Skin epidermis (tissue), 12 donors: ENCODE measurements around the gene GPR89B.
A peak's percentile ranks its signal among the peaks of the same experiment; 100 is the strongest.
"Not testable (repeated sequence)": the region's sequence is repeated elsewhere in the genome, so short reads cannot be mapped to it uniquely, and the experiment has no call there.

ENCODE experiments used
- H3K27ac ChIP-seq, 21 experiments: fragments of 200-600 bp; sonication (generic) in 11 of 21; one replicate each; pipeline ENCODE4 v1.5.0; 2020; ENCODE audit warnings: mild to moderate bottlenecking in 3 of 21, inconsistent platforms in 2 of 21, moderate library complexity in 2 of 21
- H3K4me3 ChIP-seq, 7 experiments: fragments of 200-600 bp; sonication (generic) in 2 of 7; one replicate each; pipeline ENCODE4 v1.5.0; 2020; ENCODE audit warnings: inconsistent platforms in 2 of 7, mild to moderate bottlenecking in 2 of 7, moderate library complexity in 1 of 7

GPR89B gene

GRCh38 chr1:147928236-147929132 lies at the start of gene GPR89B:
GPR89B (plus strand) TSS chr1:147928420; CDS start chr1:147928537, 117 bp downstream.
- Histone ChIP-seq H3K4me3 (peak within 1 kb of the TSS; percentile 72 to 94 (median 86)), H3K27ac (peak within 1 kb of the TSS; percentile 13 to 87 (median 80))

DNA sequence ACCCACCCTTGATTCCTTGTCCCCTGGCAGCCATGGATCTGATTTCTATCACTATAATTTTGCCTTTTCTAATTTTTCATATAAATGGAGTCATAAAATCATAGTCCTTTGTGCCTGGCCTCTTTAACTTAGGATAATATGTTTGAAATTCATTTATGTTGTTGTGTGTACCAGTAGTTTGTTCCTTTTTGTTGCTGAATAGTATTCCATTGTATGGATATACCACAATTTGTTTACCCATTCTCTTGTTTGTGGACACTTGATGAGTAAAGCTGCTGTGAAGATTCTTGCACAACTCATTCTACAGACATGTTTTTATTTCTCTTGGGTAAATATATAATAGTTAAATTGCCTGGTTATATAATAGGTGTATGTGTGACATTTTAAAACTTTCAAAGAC lies 48.3 kb upstream of the GPR89B start:
- Histone ChIP-seq H3K4me3 (no peak overlapping the region), H3K27ac (no peak overlapping the region)

DNA sequence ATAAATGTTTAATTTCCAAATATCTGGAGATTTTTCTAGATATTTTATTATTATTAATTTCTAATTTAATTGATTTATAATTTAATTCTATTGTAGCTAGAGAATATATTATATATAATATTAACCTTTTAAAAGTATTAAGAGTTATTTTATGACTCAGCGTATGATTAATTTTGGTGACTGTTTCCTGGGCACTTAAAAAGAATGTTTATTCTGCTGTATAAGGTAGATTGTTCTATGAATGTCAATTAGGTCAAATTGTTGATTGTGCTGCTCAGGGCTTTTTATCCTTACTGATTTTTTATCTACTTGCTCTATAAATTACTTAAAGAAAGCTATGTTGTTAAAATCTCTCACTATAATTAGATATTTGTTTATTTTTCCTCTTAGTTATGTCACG lies 45.7 kb upstream of the GPR89B start:
- Histone ChIP-seq H3K4me3 (no peak overlapping the region), H3K27ac (no peak overlapping the region)

DNA sequence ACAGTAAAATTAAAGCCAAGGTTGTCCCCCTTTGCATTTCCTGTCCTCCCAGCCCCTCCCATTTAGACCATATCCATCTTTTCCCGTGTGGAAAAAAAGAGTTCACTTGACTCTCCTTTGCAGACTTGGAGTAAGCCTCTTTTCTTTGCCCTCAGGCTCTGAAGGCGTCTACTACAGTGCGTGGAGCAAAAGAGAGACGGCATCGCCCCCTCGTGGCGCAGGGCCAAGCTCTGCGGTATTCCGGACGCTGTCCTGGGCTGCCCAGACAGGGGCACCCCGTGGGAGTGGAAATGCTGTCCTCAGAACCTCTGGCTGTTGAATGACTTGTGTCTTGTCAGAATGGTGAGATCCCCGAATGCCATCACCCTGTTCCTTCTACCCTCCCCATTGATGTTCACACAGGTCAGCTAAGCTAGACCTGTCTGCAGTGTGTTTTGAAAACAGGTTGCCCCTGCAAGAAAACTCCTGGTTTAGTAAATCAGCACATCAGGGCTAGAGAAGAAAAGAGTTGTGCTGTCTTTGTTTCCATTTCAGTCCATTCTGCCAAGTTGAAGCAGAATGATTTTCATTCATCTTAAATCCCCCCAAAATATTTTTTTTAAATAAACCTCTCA lies 37.9 kb upstream of the GPR89B start:
- Histone ChIP-seq H3K27ac (no peak overlapping the region), H3K4me3 (no peak overlapping the region)

GRCh38 chr1:147891088-147891487 lies 37.1 kb upstream of the GPR89B start:
- Histone ChIP-seq H3K4me3 (no peak overlapping the region), H3K27ac (no peak overlapping the region)

DNA sequence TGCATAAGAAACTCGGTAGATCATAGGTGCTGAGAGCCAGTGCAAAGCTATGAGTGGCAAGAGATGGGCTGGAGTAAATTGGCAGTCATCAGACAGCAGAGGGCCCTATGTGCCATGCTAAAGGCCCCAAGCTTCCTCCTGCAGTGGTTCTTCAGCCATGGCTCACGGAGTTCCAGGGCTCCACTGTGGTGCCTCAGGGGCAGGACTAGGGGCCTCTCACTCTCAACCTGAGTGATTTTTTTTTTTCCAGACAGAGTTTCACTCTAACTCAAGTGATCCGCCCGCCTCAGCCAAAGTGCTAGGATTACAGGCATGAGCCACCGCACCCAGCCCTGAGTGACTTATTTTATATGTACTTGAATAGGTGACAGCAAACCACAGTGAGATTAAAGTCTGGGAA lies 36.0 kb upstream of the GPR89B start:
- Histone ChIP-seq H3K4me3 (no peak overlapping the region), H3K27ac (no peak overlapping the region)

- H3K27ac ChIP-seq: no peak overlapping the region
These were observed 35.4 kb upstream of the GPR89B start for GRCh38 chr1:147892731-147893214.

GRCh38 chr1:147895123-147895522 lies 33.1 kb upstream of the GPR89B start:
- no peak overlapping the region for H3K27ac ChIP-seq
- H3K4me3 ChIP-seq: no peak overlapping the region

More at GRCh38 chr1:147892731-147893214, 35.4 kb upstream of the GPR89B start:
- no peak overlapping the region for H3K4me3 ChIP-seq

DNA sequence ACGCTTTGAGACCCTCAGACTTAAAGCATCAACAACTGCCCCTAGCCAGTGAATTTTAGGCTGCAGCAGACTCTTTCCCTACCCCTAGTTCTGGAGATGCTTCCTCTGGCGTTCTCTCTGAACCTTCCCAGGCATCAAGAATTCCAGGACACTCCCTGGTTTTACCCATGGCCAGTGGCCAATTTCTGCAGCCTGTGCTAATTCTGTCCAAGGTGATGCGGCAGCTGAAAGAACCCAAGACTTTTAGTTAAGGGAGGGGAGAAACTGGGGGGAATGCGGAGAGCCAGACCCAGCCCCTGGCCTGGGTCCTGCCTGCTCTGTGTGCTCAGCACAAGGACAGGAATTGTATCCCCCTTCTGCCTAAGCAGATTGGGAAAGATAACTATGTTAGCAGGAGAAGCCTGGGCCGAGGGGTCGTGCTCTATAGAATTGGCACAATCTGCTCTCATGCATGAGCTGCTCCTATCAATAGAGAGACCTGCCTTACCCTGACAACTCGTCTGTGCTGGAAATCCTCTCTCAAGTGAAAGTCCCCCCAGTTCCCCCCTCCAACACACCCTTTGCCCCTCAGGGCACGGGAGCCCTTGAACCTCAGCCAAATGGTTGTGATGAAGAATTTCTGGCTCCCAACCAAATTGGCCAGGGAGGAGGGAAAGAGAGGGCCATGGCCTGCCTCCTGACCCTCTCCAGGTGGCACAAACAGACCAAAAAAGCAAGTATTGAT lies 31.0 kb upstream of the GPR89B start:
- Histone ChIP-seq H3K4me3 (no peak overlapping the region), H3K27ac (no peak overlapping the region)

GRCh38 chr1:147897789-147898188 lies 30.4 kb upstream of the GPR89B start:
- Histone ChIP-seq H3K27ac (no peak overlapping the region), H3K4me3 (no peak overlapping the region)

DNA sequence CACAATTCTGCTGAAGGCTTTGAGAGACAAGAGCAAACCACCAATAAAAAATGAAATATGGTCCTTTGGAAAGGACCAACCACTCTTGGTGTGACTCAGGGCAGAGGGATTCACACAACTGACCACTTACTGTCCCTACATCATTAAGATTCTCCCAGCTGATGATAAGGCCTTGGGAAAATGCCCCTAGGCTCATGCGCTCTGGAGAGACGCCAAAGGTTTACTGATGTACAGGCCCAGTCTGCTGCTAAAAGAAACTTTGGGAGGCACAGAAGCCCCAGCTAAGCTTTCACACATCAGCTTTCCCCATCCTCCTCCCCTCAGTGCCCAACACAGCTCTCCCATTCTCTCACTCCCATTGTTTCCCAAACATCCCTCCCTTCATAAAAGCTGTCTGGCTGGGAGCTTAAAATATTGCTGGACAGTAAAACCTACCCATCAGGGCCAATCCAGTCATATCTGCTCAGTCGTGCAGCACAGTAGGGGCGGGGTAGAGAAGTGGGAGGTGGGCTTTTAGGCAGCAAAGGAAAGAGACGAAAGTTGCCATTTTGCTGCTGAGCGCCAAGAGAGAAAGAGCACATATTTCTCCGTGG lies 25.9 kb upstream of the GPR89B start, which contains the start of gene GJA8:
TSS of gene GJA8 (plus strand) at position 543 of the 593 bp plus-strand sequence. CDS start 5,161 bp downstream, outside the sequence.
- H3K4me3 ChIP-seq: no peak within 1 kb of the TSS
- H3K27ac ChIP-seq: no peak within 1 kb of the TSS

DNA sequence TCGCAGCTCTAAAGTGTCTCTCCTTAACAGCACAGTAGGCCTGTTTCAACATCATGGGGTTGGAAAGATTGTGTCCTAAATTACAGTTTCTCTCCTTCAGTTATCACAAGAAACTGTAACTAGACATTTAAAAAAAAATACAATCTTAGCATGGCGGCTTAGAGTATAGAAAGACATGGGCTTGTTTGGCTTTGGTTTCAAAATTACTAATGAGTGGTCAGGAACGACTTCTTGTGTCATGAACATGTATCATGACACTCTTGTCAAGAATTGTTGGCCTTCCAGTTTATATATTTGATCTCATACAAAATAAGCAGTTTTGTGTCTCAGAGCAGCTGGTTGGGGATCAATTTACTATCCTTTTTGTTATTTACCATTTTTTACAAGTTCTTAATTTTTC lies 23.5 kb upstream of the GPR89B start:
- Histone ChIP-seq H3K4me3 (no peak overlapping the region), H3K27ac (no peak overlapping the region)

- H3K4me3 ChIP-seq: no peak overlapping the region
- no peak overlapping the region for H3K27ac ChIP-seq
These were observed 20.3 kb upstream of the GPR89B start for GRCh38 chr1:147907786-147908509.

DNA sequence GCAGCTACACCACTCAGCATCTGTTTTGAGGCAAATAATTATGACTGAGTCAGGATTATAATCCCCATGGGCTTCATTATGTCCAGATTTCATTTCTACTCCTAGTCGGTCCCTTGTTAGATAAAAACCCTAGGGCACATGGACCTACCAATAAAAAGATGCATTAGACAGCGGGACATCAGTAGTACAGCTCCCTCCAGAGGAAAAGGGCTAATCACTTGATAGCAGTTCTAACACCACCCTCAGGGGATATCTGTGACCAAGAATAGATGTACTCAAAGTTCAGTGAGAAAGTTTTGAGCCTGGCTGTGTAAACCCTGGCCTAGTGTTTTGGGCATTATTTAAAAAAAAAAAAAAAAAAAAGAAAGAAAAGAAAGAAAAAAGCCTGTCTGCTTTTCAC lies 15.7 kb upstream of the GPR89B start:
- Histone ChIP-seq H3K4me3 (no peak overlapping the region), H3K27ac (no peak overlapping the region)

- Histone ChIP-seq H3K4me3 (no peak overlapping the region), H3K27ac (no peak overlapping the region)
These were observed 14.8 kb upstream of the GPR89B start for GRCh38 chr1:147913362-147913942.

- Histone ChIP-seq H3K27ac (no peak overlapping the region), H3K4me3 (no peak overlapping the region)
These were observed 8.3 kb upstream of the GPR89B start for GRCh38 chr1:147919896-147920295.

- H3K27ac ChIP-seq: no peak overlapping the region
These were observed 3.4 kb upstream of the GPR89B start for GRCh38 chr1:147924813-147925212.

DNA sequence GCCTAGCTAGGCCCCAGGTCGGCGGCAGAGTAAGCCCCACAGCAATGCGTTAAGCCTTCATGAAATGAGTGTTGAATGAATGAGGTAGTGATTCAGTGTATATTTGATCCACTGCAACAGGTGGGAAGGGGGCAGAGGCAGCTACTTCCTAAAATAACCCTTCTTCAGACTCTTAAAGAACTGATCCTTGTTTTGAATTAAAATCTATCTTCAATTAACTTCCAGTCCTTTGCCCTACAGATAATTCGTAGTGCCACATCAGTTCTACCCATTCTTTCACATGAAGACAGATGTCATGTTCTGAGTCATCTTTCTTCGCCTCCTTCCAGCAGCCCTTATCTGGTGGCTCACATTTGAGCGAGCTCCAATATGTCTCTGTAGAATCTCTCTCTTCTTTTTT lies 1.0 kb upstream of the GPR89B start:
- not testable (repeated sequence) for H3K4me3 ChIP-seq, H3K27ac ChIP-seq

More at GRCh38 chr1:147924813-147925212, 3.4 kb upstream of the GPR89B start:
- H3K4me3 ChIP-seq: no peak overlapping the region

DNA sequence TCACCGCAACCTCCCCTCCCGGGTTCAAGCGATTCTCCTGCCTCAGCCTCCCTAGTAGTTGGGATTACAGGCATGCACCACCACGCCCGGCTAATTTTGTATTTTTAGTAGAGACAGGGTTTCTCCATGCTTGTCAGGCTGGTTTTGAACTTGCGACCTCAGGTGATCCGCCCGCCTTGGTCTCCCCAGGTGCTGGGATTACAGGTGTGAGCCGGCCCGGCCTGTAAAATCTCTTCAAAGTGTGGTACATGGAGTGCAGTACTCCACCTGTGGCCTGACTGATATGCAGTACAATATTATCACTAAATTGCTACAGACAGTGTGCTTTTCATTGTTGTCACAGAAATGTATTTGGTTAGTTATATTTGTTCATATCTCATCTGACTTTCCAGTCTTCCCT lies 531 bp upstream of the GPR89B start:
- H3K4me3 ChIP-seq, H3K27ac ChIP-seq: not testable (repeated sequence)
